Cerebellar nuclear complex (tissue), 1 donor: ENCODE data around the gene PJA1.

Experiments used
- DNase-seq, 2 experiments: peaks; one replicate each; lab custom pipeline; 2025; lab: John Stamatoyannopoulos, UW

PJA1 gene

DNA sequence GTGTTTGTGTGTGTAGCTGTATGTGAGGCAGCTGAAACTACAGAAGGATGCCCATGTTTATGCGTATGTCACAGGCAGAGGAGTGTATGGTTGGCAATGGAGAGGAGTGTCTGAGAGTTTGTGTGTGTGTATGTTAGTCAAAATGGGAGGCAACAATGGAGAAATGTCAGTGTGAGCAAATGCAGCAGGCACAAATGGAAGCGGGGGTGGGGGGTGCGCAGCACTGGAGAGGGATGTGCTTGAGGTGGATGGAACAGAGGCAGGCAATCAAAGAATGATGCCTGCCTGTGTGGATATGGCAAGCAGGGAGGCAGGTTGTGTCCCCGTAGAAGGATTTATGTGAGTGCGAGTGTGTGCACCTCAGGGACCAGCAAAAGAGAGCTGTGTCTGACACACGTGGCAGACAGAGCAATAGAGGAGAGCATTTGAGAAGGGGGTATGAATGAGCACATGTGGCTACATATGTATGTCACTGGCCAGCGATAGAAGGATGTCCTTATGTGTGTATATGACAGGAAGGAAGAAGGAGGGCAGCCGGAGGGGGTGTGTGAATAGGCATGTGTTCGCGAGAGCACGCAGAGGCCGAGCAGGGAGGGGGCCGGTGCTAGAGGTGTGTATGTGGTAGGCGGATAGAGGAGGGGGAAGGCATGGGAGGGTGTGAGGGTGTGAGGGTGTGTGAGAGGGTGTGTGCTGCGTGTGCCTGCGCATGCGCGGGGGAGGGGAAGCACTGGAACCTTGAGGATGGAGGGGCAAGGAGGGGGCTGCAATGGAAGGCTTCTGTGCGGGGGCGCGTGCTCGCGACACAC is 1.1 kb downstream of the PJA1 start:
- DNase-seq, result peak in 1 of 2 experiments; percentile 12

DNA sequence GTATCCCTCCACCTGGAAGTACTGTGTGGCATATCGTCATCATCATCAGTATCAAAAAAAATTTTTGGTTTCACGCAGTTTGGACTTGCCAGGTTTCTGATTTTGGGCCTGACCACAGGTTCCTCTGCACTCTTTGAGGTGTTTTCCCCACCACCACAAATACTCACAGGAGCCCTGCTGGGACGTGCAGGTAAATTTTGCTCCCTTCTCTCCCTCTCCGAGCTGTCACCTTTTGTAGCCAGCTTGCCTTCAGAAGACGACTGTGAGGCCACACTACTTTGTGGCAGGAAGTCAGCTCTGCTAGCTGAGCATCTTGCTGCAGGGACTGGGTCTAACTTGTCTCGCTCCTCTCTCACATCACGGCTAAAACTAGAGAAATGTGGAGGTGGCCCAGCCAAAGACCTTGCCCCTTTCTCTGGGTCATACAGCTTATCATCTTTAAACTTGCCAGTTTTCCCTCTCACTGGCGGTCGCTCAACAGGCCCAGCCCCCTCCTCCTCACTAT is 2.8 kb downstream of the PJA1 start:
- DNase-seq, result no peak

DNA sequence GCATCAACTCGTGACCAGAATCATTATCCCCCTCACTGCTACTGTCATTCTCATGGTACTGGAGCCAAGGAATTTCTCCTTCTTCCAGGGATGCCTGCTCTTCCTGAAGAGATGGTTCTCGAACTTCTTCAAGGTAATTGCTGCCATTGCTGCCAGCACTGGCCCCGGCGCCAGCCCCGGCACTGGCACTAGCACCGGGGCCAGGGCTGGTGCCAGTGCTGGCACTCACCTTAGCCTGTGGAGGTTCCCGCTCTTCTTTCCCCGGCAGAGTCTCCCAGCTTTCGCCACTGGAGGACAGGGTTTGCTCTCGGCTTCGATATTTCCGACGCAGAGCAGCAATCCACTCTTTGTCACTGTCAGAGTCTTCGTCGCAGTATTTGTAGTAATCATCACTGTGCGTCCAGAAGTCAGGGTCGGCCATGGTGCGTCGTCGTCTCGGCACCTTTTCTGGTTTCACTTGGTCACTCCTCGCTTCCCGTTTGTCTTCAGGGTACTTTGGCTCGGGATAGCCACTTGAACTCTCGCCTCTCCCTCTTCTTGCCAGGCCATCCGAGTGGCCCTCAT is 3.4 kb downstream of the PJA1 start:
- no peak for DNase-seq

DNA sequence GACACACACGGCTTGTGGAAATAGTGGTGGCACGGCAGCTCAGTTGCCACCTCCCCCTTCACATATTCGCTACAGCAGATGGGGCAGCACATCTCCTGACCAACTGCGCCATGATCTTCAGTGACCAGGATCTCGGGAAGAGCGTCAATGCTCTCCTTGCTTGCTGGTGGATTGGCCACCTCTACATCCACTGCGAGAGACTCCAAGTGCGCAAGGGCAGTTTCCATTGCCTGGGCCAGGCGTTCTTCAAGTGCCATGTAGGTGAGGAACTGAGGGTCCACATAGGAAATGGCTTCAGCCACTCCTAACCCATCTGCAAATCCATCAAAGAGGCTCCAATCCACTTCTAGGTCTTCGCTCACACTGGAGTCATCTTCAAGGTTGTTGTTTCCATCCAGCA is 3.9 kb downstream of the PJA1 start:
- DNase-seq, result no peak

DNA sequence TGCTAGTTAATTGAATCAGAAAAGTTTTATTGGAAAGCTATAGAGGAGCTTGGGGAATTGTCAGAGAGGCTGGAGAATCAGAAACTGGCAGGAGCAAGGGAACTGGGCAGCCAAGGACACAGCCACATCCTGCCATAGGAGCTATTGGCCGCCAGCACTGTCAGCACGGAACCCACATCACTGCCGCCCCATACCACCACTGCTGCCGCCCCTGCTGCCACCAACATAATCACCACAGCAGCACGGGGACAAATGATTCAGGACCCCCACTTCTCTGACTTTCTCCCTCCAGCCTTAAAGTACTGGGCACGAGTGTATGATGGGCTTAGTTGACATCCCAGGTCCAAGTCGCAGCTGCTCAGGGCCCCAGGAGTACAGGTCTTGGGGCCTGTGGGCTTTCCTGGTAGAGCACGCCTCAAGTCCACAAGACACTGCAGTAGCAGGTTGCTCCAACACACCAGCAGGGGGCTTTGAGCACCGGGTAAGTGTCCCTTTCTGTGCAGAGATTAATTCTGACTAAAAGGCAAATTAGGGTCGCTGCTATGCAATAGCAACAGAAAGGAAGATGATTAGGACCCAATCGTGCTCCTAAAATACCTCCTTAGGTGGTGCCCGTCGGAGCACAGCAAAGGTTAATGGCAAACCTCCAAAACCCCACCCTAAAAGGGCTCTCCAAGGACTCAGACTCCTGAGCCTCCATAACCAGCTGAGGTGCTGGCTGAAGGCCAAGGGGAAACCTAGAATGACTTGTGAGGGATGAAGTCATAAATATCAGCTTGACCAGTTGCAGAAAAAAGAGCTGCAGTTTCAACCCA is 6.9 kb downstream of the PJA1 start:
- DNase-seq, result no peak

DNA sequence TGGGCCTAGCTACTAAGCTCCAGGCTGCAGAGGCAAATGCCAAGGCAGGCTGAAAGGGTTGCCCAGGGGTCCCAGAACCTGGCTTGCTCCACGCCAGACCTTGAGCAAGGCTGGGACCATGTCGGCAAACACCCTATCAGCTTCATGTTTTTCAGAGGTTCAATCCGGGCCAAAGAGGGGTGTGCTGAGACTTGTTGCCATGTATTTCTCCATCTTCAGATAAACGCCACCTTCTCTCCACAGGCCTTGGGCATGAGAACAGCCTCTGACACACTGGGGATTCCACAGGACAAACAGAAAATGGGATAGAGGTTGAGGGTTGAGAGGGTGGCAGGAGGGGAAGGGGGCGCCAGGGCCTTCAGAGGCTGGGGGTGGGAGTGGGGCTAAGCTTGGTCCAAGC is 8.6 kb downstream of the PJA1 start:
- DNase-seq, result no peak

DNA sequence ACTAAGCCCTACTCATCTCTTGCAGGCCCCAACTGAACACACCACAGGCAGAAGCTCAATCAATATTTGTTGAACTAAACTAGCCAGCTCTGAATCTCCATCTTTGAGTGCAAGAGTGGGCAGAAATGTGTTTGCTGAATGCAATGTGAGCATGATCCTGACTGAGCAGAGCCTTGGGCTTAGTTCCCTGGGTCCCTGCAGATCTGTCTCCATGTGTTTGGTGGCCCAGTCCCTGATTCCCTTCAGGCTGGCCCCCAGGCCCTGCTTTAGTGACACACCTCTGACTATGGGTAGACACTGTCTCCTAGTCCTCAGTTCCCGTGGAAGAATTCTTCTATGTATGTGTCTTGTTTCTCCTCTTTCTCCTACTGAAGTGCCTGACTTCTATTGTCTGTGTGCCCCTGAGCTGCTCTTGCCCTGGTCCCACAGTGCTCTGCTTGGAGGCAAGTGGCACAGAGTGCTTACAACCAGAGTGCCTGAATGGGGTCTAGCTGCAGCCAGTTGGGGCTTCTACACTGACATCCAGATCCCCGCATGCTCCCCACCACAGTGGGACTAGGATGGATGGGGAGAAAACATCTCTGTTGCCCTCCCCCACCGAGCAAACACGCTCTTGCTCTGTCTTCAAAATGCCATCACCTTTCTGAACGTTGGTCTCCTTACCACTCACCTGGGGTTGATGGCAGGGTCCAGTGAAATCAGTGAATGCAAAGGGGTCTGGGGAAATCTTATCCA is 9.3 kb downstream of the PJA1 start:
- no peak for DNase-seq

DNA sequence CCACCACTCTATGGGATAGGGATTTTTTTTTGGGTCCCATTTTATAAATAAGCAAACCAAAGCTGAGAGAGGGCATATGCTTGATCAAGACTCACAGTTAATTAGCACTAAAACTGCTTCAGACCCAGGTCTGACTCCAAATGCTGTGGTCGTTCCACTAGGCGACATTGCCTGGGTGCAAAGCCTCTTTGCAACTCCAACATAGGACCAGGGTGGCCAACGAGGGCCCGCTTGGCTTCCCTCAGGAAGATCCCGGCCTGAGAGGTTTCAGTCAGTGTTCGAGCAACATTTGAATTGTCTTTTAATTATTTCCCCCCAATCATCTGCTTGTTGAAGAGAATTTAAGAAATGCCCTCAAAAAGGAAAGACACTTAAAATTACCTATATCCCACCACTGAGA is 11.2 kb downstream of the PJA1 start:
- DNase-seq, result no peak

DNA sequence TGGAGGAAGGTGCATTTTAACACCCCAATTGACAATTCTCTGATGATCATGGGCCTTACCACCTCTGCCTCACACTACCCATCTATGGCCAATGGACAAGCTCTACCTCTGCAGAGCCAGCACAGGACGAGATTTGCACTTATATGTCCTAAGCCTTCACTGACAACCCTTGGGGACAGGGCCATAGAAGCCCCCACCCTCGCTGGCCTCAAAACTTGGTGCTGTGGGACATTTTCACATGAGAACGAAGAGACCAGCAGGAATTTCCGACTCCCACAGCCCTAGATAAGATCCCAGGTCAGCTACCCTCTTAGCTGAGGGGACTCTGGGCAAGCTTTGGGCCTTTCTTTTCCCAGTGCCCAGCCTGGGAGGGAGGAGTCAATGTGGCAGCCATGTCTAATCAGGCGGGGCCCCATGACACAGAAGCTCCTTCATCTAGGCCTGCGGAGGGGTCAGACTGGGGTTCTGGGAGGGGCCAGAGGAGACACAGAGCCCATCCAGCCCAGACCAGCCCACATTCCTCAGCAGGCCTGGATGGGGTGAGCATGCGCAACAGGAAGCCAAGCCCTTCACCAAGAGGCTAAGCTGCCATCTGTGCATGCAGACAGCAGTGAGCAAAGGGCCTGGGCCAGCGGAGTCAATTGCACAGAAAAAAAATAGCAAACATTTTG is 12.1 kb downstream of the PJA1 start:
- DNase-seq, result no peak

DNA sequence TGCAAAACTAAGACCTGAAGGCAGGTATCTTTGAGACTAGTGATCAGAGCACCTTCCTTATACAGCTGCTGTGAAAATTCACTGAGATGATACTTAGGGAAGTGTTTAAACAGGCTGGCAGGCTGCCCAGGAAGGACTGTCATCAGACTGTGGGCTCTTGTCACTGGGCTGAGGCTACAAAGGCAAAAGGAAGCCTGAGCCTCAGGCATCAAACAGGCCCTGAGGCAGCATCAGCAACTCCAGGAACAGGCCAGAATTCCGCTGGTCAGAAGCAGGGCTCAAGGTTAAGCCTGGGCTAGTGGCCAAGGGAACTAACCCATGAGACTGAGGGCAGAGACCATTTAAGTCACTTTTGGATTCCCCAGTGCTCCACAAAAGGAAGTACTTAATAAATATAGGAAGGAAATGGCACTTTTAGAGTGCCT is 12.8 kb downstream of the PJA1 start:
- DNase-seq, result no peak

DNA sequence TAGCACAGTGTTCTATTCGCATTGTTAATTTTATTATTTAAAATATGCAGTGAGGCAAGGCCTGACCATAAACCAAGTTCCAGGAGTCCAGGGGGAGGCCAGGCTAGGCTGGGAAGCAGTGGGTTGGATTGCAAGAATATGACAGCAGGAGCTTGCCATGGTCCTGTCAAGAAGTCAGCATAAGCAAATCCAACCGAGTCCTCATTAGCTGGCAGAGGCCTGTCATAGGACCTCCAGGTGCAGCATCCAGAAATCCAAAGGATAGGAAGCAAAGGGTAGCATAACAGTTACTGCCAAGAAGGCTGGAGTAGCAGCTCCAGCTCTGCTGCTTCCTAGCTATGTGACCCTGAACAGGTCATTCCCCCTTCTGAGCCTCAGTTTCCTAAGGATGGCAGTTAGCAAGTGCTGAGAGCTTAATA is 13.4 kb downstream of the PJA1 start:
- DNase-seq, result no peak

DNA sequence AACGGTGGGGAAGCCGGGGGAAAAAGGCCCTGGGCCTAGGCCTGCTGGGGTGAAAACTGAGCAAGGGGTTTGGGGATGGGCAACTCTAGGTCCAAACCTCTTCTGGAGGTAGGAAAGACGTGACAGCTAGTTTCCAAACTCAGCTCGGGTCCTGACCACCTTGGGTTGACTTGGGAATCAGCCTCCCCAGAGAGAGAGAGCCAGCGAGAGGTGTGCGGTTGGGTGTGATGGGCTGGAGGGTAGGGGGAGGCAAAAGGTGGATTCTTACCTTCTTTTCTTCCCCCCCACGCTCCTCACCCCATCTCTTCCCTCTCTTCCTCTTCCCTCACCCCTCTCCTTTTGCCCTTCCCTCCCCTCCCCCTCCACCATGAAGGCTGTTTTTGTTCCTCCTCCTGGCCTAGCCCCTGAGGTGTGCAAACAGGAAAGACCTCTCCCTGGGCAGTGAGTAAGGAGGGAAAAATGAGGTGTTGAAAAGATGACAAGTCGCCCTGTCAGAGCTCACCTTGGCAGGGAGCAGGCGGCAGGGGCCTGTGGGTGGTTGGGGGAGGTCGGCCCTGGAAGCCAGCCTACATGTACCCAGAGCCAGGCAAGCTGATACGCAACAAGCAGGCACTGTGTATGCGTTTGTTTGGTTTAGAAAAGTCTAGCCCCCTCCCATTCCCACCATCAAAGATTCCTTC is 14.8 kb downstream of the PJA1 start:
- no peak for DNase-seq

DNA sequence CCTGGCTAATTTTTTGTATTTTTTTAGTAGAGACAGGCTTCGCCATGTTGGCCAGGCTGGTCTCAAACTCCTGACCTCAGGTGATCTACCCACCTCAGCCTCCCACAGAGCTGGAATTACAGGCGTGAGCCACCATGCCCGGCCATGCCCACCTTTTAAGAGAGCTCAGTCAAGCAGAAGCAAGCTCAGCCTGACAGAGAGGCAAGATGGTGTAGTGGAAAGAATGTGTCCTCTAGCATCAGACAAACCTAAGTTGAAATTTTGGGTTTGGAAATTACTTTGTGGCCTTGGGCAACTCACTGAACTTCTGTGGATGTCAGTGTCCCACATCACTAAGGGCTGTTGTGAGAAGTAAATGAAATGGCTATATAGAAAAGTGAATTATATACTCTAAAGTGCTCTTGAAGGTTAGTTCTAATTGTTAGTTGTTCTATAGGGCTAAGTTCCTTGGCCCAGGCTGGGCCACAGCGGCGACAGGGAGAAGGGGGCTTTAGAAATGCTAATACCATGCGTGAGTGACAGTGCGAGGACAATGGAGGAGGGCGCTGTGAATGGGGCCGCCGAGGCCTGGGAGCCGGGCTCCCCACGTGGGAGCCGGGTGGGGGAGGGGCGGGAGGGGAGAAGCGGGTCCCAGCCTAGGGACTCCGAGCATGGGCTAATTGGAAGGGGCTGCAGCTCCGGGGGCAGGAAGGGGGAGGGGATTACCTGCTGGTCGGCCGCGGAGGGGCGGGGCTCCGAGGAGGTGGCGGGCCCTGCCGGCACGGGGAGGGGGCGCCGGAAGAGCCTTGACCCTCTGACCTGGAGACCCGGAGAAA is 15.6 kb downstream of the PJA1 start:
- no peak for DNase-seq

DNA sequence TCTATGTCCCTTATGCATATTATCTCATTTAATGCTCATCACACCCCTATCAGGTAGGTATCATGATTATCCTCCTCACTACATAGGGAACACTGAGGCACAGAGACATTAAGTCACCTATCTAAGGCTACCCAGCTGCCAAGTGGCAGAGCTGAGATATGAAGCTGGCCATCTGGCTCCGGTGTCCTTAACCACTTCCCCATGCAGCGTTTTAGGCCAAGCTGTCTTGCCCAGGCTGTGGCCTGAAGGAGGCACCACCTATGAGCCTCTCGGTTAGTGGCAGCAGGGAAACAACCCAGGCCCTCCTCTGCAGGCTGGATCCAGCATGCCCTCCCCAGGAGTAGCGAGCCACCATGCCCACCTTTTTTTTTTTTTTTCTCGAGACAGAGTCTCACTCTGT is 16.3 kb downstream of the PJA1 start:
- DNase-seq, result no peak

DNA sequence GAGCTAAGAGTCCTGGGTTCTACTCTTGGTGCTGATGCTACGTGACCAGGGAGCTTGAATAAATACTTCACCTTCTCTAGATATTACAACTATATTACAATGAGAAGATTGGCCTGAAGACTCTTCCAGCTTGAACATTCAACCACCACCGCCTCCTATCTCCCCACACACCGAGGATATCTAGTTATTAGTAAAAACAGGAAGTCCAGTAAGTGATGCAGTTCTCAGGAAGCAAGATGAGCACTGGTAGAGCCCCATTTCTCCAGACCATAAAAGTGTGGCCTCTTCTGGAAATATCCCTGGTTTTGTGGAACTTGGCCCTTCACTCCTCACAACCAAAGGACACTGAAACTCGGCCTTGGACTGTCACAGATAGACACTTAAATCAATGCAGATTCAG is 18.5 kb downstream of the PJA1 start:
- no peak for DNase-seq

DNA sequence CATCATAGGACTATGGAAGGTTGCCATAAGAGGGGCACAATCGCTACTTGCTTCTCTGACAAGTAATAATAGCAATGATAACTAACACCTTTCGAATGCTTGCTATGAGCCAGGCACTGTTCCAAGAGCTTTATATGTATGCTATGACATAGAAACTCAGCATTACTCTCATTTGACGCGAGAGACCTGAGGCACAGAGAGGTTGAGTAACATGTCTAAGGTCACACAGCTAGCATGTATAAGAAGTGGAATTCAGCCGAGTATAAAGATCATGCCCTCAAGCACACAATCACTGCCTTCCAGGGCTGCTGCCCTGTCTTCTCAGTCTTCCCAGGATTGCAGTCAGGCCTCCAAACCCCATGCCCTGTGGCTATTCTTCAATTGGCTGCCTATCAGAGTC is 19.5 kb downstream of the PJA1 start:
- DNase-seq, result no peak

DNA sequence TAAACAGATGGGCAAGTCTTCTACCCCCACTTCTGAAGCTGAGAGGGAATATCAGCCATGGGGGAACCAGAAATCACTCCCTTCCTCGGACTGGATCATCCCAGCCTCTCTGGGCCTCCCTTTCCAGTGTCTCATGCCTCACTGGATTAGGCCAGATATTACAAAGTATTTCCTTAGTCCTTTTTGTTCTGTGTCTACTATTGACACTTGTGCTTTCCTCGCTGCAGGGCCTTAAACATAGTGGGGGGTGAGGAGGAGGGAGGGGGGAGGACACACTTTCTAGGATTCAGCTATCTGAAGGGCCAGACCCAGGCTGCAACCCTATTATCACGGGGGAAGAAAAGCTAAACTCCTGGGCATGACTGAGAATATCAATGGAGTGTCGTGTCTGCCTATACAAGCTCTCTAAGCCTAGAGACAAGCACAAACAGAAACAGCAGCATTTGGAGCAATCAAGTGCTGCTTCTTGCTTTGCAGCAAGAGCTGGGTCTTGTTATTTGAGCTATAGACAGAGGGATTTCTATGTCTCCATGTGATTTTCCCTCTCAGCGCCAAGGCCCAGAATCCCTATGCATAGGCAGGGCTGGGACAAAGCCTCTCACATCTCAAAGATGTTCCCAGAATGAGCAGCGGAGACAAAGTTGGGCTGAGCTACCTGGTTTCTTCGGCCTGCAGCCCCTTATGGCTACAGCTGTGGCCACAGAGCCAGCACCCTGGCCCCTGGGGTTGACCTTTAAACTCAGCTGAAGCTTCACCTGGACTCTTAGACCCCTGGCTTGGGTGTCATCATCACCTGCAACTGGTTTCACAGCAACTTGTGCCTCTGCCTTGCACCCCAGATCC is 20.2 kb downstream of the PJA1 start:
- DNase-seq, result no peak

DNA sequence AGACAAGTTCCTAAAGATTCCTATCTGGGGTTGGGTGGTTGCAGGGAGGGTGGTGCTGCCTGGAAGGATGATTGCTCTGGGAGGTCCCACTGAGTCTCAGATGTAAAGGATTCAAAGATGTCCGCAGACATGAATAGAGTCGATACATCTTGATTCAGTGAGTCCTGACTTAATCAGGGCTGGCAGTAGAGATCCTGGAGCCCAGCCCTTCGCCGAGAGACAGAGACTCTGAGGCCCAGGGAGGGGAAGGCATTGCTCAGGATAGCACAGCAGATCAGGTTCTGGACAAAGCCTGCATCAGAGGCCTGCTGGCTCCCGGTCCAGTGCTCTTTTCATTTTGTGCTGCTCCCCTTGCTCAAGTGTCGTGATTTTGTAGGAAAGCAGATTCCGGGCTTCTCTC is 21.7 kb downstream of the PJA1 start:
- no peak for DNase-seq

DNA sequence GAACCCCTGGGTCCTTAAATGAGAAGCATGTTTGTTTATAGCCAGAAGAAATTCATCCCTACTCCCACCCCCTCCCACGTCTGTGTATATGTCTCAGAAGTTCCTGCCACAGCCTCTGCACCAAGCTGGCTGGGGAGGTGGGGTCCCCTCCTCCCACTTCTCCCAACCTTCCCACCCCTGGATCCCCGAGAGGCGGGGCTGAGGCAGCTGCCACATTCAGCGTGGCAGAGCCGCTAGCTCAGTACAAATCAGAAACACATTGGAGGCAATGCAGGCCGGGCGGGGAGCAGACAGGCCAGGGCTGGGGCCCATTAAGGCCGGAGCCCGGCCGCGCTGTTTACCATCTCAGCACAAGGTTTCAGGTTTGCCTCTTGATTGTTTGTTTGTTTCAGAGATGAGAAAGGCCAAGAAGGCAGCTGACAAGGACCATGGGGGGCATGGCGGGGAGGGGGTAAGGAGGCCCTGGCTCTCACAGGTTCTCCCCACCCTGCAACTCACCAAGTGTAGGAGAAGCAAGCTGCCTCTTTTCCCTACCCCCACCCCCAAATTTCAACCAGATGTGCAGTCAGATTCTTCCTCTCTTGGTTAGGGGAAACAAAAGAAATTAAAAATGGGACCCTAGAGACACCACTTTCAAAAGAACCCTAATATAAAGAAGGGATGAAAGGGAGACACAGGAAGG is 22.3 kb downstream of the PJA1 start:
- no peak for DNase-seq
